Esophagus muscularis mucosa (tissue), 4 donors: ENCODE results near the gene NR2F6.

Source experiments
- CTCF ChIP-seq, 3 experiments: fragments of 200-600 bp in 2 of 3; fragments of 450-650 bp in 1 of 3; sonication (generic) in 2 of 3; IDR thresholded peaks; one replicate each; pipeline ENCODE4 v1.5.1; 2017 to 2019; ENCODE audit warnings: antibody characterized with exemption in 3 of 3, mild to moderate bottlenecking in 2 of 3, moderate library complexity in 1 of 3
- EP300 ChIP-seq: sonication (generic); formaldehyde crosslinking; IDR thresholded peaks from one replicate; pipeline ENCODE4 v1.6.1; 2017; ENCODE audit warnings: antibody characterized with exemption
- POLR2A ChIP-seq: fragments of 450-650 bp; IDR thresholded peaks from one replicate; pipeline ENCODE4 v1.6.1; 2017; ENCODE audit warnings: antibody characterized with exemption, moderate library complexity, mild to moderate bottlenecking, low read depth
- POLR2AphosphoS5 ChIP-seq, 2 donors: sonication (generic); formaldehyde crosslinking; IDR thresholded peaks; one replicate each; pipeline ENCODE4 v1.6.1; 2017; ENCODE audit warnings: antibody characterized with exemption in 2 of 2

- TF ChIP-seq CTCF (IDR thresholded peaks at IDR 0.05) (no peak), POLR2A (no peak), EP300 (no peak), POLR2AphosphoS5 (IDR thresholded peaks at IDR 0.05) (no peak)
Observed at GRCh38 chr19:17183858-17184321, 61.8 kb downstream of the NR2F6 start.
